Aorta (tissue), 5 donors: ENCODE results near the gene ELOVL1. TPM values are rescaled to one million over a fixed set of nuclear protein-coding genes. Genes with fewer than 3 reads are reported as not detected.

ENCODE experiments used
- ATAC-seq: fragments of 200-7000 bp; cut with Tn5 transposase; one replicate; pipeline ENCODE4 v1.9.1; 2022; ENCODE audit warnings: moderate library complexity; ENCODE audit not compliant: low FRiP score
- DNase-seq, 2 donors: peaks; one replicate each; pipeline ENCODE4 v3.0.0-alpha.2; 2020
- H3K27ac ChIP-seq, 2 donors: one replicate each; pipeline ENCODE4 v1.5.1; 2013; ENCODE audit warnings: low read length in 2 of 2, mild to moderate bottlenecking in 2 of 2, moderate library complexity in 2 of 2, control low read depth in 1 of 2, inconsistent platforms in 1 of 2, low read depth in 1 of 2
- H3K27me3 ChIP-seq, 2 donors: one replicate each; pipeline ENCODE4 v1.6.1; 2013; ENCODE audit warnings: control low read depth in 1 of 2, low read length in 1 of 2, mild to moderate bottlenecking in 1 of 2, moderate library complexity in 1 of 2; ENCODE audit not compliant: insufficient read depth in 2 of 2, control insufficient read depth in 1 of 2
- H3K36me3 ChIP-seq, 2 donors: one replicate each; pipeline ENCODE4 v1.6.1; 2013; ENCODE audit warnings: control low read depth in 1 of 2, low read length in 1 of 2, mild to moderate bottlenecking in 1 of 2; ENCODE audit not compliant: insufficient read depth in 2 of 2, control insufficient read depth in 1 of 2
- H3K4me1 ChIP-seq, 2 donors: one replicate each; pipeline ENCODE4 v1.6.1; 2013; ENCODE audit warnings: low read length in 2 of 2, control low read depth in 1 of 2, mild to moderate bottlenecking in 1 of 2, moderate library complexity in 1 of 2; ENCODE audit not compliant: insufficient read depth in 2 of 2, control insufficient read depth in 1 of 2
- H3K4me3 ChIP-seq, 2 donors: one replicate each; pipeline ENCODE4 v1.5.1; 2013; ENCODE audit warnings: low read length in 2 of 2, control low read depth in 1 of 2, mild to moderate bottlenecking in 1 of 2
- H3K9me3 ChIP-seq: one replicate; pipeline ENCODE4 v1.6.1; 2013; ENCODE audit warnings: mild to moderate bottlenecking, low read length; ENCODE audit not compliant: control insufficient read depth
- WGBS, 2 donors: extraction: QIAGEN DNeasy Blood & Tissue Kit; methylation state at CpG; one replicate each; pipeline ENCODE4 v1.1.7; 2013; 5-methylcytosine and 5-hydroxymethylcytosine counted together
- intact Hi-C, 2 donors: fragments of 100-400 bp; cut with DNase I; formaldehyde crosslinking; loops; one replicate each; pipeline versions ENCODE4 v1.14.2 to v1.15.0; 2022
- polyA plus RNA-seq, 2 donors: library from polyadenylated mRNA; stranded (reverse); fragments of 200-250 nt; gene quantifications; one replicate each; pipeline ENCODE4 v1.2.3, GENCODE V29; 2013
- total RNA-seq, 2 donors: library from RNA; stranded (reverse); fragmentation: NEBNext Ultra II Directional; extraction: Animal tissue kit (Norgen Biotek cat#: 25700); gene quantifications; one replicate each; pipeline ENCODE4 v1.2.1, GENCODE V29; 2021
- donor health status: healthy with polysubstance abuse.
- donor health status: Bipolar disorder and iron deficiency.
- donor health status: DM: no; HTN: no; CAD: no.
- donor health status: DM: no; HTN: no; CAD: no.
- donor health status: DM: yes; HTN: yes; CAD: no.

The ELOVL1 gene
- total and polyA plus RNA-seq, 4 donors = 27.8 to 60.5 (median 57.6) TPM

GRCh38 chr1:43354936-43355335 lies 12.9 kb downstream of the ELOVL1 start:
- H3K36me3 ChIP-seq = no peaks in the 10 kb centered on the region
- no peak overlapping the region for H3K4me3 ChIP-seq
- ATAC-seq (no peak), DNase-seq (no peak)
- no peak overlapping the region for H3K27ac ChIP-seq
- intact Hi-C loops = no loop called here
- no peaks in the 10 kb centered on the region for H3K27me3 ChIP-seq
- WGBS, 2 donors = 94 to 96% methylated on average over 2 of the region's 2 CpGs
- H3K4me1 ChIP-seq = no peaks in the 10 kb centered on the region
- H3K9me3 ChIP-seq = no peaks in the 10 kb centered on the region

GRCh38 chr1:43354471-43354870 lies 13.3 kb downstream of the ELOVL1 start:
- 79 to 84% methylated on average over 2 of the region's 2 CpGs for WGBS, 2 donors
- Histone ChIP-seq H3K27ac (no peak overlapping the region), H3K4me3 (no peak overlapping the region), H3K36me3 (no peaks in the 10 kb centered on the region), H3K27me3 (no peaks in the 10 kb centered on the region), H3K9me3 (no peaks in the 10 kb centered on the region), H3K4me1 (no peaks in the 10 kb centered on the region)
- no peak for ATAC-seq
- no peak for DNase-seq
- intact Hi-C loops = no loop called here

GRCh38 chr1:43352881-43353280 lies 14.9 kb downstream of the ELOVL1 start:
- no peak overlapping the region for H3K4me3 ChIP-seq
- H3K27ac ChIP-seq = no peak overlapping the region
- WGBS, 2 donors = 66 to 67% methylated on average over 3 of the region's 3 CpGs
- H3K4me1 ChIP-seq = no peaks in the 10 kb centered on the region
- DNase-seq = no peak
- H3K9me3 ChIP-seq = no peaks in the 10 kb centered on the region
- no peaks in the 10 kb centered on the region for H3K27me3 ChIP-seq
- no peak for ATAC-seq
- intact Hi-C loops = no loop called here
- no peaks in the 10 kb centered on the region for H3K36me3 ChIP-seq

- Histone ChIP-seq H3K36me3 (no peaks in the 10 kb centered on the region), H3K9me3 (no peaks in the 10 kb centered on the region), H3K27ac (no peak overlapping the region), H3K4me3 (no peak overlapping the region), H3K27me3 (no peaks in the 10 kb centered on the region), H3K4me1 (no peaks in the 10 kb centered on the region)
- DNase-seq = no peak
- 89 to 94% methylated on average over 2 of the region's 2 CpGs for WGBS, 2 donors
- intact Hi-C loops = no loop called here
- no peak for ATAC-seq
Observed at GRCh38 chr1:43352351-43352705, 15.5 kb downstream of the ELOVL1 start.

GRCh38 chr1:43351421-43352350 lies 16.1 kb downstream of the ELOVL1 start:
- Histone ChIP-seq H3K4me3 (no peak overlapping the region), H3K36me3 (no peaks in the 10 kb centered on the region), H3K4me1 (no peaks in the 10 kb centered on the region), H3K27ac (no peak overlapping the region), H3K9me3 (no peaks in the 10 kb centered on the region), H3K27me3 (no peaks in the 10 kb centered on the region)
- intact Hi-C loops = no loop called here
- no peak for DNase-seq
- no peak for ATAC-seq
- 90% methylated on average over 10 of the region's 10 CpGs for WGBS, 2 donors

GRCh38 chr1:43350976-43351375 lies 16.8 kb downstream of the ELOVL1 start:
- ATAC-seq = no peak
- intact Hi-C loops = no loop called here
- H3K27ac ChIP-seq = no peak overlapping the region
- DNase-seq = no peak
- H3K4me3 ChIP-seq = no peak overlapping the region
- H3K27me3 ChIP-seq = no peaks in the 10 kb centered on the region
- 84 to 91% methylated on average over 1 of the region's 1 CpG for WGBS, 2 donors
- H3K9me3 ChIP-seq = no peaks in the 10 kb centered on the region
- no peaks in the 10 kb centered on the region for H3K36me3 ChIP-seq
- H3K4me1 ChIP-seq = no peaks in the 10 kb centered on the region

- no peaks in the 10 kb centered on the region for H3K9me3 ChIP-seq
- H3K36me3 ChIP-seq = no peaks in the 10 kb centered on the region
- H3K27me3 ChIP-seq = no peaks in the 10 kb centered on the region
- intact Hi-C loops = no loop called here
- no peak for DNase-seq
- ATAC-seq = peak; percentile 1
- H3K27ac ChIP-seq = peak overlapping the region; percentile 23 to 71
- 23 to 24% methylated on average over 11 of the region's 11 CpGs for WGBS, 2 donors
- H3K4me1 ChIP-seq = no peaks in the 10 kb centered on the region
- H3K4me3 ChIP-seq = no peak overlapping the region
Observed at GRCh38 chr1:43349594-43350306, 18.1 kb downstream of the ELOVL1 start.

- Histone ChIP-seq H3K27me3 (no peaks in the 10 kb centered on the region), H3K4me3 (peak overlapping the region; percentile 10 to 31), H3K4me1 (no peaks in the 10 kb centered on the region), H3K36me3 (no peaks in the 10 kb centered on the region), H3K27ac (peak overlapping the region in 1 of 2 donors; percentile 71), H3K9me3 (no peaks in the 10 kb centered on the region)
- WGBS, 2 donors = 3 to 5% methylated on average over 66 to 72 of the region's 72 CpGs
- peak; percentile 88 to 90 for DNase-seq
- peak; percentile 91 for ATAC-seq
- intact Hi-C loops = no loop called here
Observed at GRCh38 chr1:43348809-43349593, 18.8 kb downstream of the ELOVL1 start.
